ENCODE measurements around the gene CRYL1. TPM values are rescaled to one million over a fixed set of nuclear protein-coding genes. Genes with fewer than 3 reads are reported as not detected.

Gene CRYL1
- polyA plus RNA-seq, 5 donors: 22.4 to 27.0 (median 24.9) TPM

Other genes starting within 250 kb of the CRYL1 start
- 10 to 100 TPM; 32.4 to 42.4 (median 34.1) TPM for gene IFT88, start 41.3 kb upstream of the CRYL1 start, polyA plus RNA-seq (ENCODE audit: insufficient read depth in 1 of 5, insufficient read length in 5 of 5, low replicate concordance in 1 of 5)
- 10 to 100 TPM in 1 of 5 donors, 1 to 10 TPM in 4; 8.0 to 13.3 (median 9.1) TPM for gene IL17D, start 177.8 kb upstream of the CRYL1 start, polyA plus RNA-seq (ENCODE audit: insufficient read depth in 1 of 5, insufficient read length in 5 of 5, low replicate concordance in 1 of 5)
- gene EEF1AKMT1, start 248.1 kb upstream of the CRYL1 start, polyA plus RNA-seq (ENCODE audit: insufficient read depth in 1 of 5, insufficient read length in 5 of 5, low replicate concordance in 1 of 5): 10 to 100 TPM; 12.9 to 16.9 (median 14.6) TPM

Data from right lung (tissue), 5 donors.